Aorta (tissue), 5 donors: ENCODE data around the gene CUL9. TPM values are rescaled to one million over a fixed set of nuclear protein-coding genes. Genes with fewer than 3 reads are reported as not detected.

Experiments
- ATAC-seq: fragments of 200-7000 bp; cut with Tn5 transposase; one replicate; pipeline ENCODE4 v1.9.1; 2022; ENCODE audit warnings: moderate library complexity; ENCODE audit not compliant: low FRiP score
- DNase-seq, 2 donors: peaks; one replicate each; pipeline ENCODE4 v3.0.0-alpha.2; 2020
- H3K27ac ChIP-seq, 2 donors: one replicate each; pipeline ENCODE4 v1.5.1; 2013; ENCODE audit warnings: low read length in 2 of 2, mild to moderate bottlenecking in 2 of 2, moderate library complexity in 2 of 2, control low read depth in 1 of 2, inconsistent platforms in 1 of 2, low read depth in 1 of 2
- H3K27me3 ChIP-seq, 2 donors: one replicate each; pipeline ENCODE4 v1.6.1; 2013; ENCODE audit warnings: control low read depth in 1 of 2, low read length in 1 of 2, mild to moderate bottlenecking in 1 of 2, moderate library complexity in 1 of 2; ENCODE audit not compliant: insufficient read depth in 2 of 2, control insufficient read depth in 1 of 2
- H3K36me3 ChIP-seq, 2 donors: one replicate each; pipeline ENCODE4 v1.6.1; 2013; ENCODE audit warnings: control low read depth in 1 of 2, low read length in 1 of 2, mild to moderate bottlenecking in 1 of 2; ENCODE audit not compliant: insufficient read depth in 2 of 2, control insufficient read depth in 1 of 2
- H3K4me1 ChIP-seq, 2 donors: one replicate each; pipeline ENCODE4 v1.6.1; 2013; ENCODE audit warnings: low read length in 2 of 2, control low read depth in 1 of 2, mild to moderate bottlenecking in 1 of 2, moderate library complexity in 1 of 2; ENCODE audit not compliant: insufficient read depth in 2 of 2, control insufficient read depth in 1 of 2
- H3K4me3 ChIP-seq, 2 donors: one replicate each; pipeline ENCODE4 v1.5.1; 2013; ENCODE audit warnings: low read length in 2 of 2, control low read depth in 1 of 2, mild to moderate bottlenecking in 1 of 2
- H3K9me3 ChIP-seq: one replicate; pipeline ENCODE4 v1.6.1; 2013; ENCODE audit warnings: mild to moderate bottlenecking, low read length; ENCODE audit not compliant: control insufficient read depth
- WGBS, 2 donors: extraction: QIAGEN DNeasy Blood & Tissue Kit; methylation state at CpG; one replicate each; pipeline ENCODE4 v1.1.7; 2013; 5-methylcytosine and 5-hydroxymethylcytosine counted together
- intact Hi-C, 2 donors: fragments of 100-400 bp; cut with DNase I; formaldehyde crosslinking; loops; one replicate each; pipeline versions ENCODE4 v1.14.2 to v1.15.0; 2022
- polyA plus RNA-seq, 2 donors: library from polyadenylated mRNA; stranded (reverse); fragments of 200-250 nt; gene quantifications; one replicate each; pipeline ENCODE4 v1.2.3, GENCODE V29; 2013
- total RNA-seq, 2 donors: library from RNA; stranded (reverse); fragmentation: NEBNext Ultra II Directional; extraction: Animal tissue kit (Norgen Biotek cat#: 25700); gene quantifications; one replicate each; pipeline ENCODE4 v1.2.1, GENCODE V29; 2021
- donor health status: healthy with polysubstance abuse.
- donor health status: Bipolar disorder and iron deficiency.
- donor health status: DM: no; HTN: no; CAD: no.
- donor health status: DM: no; HTN: no; CAD: no.
- donor health status: DM: yes; HTN: yes; CAD: no.

The CUL9 gene
- total and polyA plus RNA-seq, 4 donors, result 8.1 to 106 (median 43.6) TPM

DNA sequence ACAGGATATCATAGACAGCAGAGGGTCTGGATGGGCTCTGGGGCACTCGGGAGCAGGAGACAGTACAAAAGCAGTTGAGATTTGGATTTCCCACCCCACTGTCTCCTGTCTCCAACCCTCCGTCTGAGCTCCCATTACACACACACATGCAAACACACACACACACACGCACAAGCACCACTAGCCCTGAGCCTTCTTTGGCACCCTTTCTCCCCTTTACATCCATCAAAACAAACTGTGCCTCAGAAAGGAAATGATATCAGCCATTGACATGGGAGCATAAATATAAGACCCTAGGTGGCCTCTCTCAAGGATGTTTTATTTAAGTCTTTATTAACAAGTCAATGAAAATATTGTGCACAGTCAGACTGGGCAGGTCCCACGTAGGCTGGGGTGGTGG lies 78.8 kb downstream of the CUL9 start:
- Histone ChIP-seq H3K4me1 (no peaks in the 10 kb centered on the region), H3K27me3 (no peaks in the 10 kb centered on the region), H3K4me3 (no peak overlapping the region), H3K36me3 (no peaks in the 10 kb centered on the region), H3K9me3 (no peaks in the 10 kb centered on the region), H3K27ac (no peak overlapping the region)
- 67 to 80% methylated on average over 4 of the region's 4 CpGs for WGBS, 2 donors
- DNase-seq (no peak), ATAC-seq (no peak)
- intact Hi-C loops, result loop anchor here in 1 of 2 donors (5.0 kb wide), 1 partner anchor 72 kb away; no protein-coding TSS in a partner anchor

DNA sequence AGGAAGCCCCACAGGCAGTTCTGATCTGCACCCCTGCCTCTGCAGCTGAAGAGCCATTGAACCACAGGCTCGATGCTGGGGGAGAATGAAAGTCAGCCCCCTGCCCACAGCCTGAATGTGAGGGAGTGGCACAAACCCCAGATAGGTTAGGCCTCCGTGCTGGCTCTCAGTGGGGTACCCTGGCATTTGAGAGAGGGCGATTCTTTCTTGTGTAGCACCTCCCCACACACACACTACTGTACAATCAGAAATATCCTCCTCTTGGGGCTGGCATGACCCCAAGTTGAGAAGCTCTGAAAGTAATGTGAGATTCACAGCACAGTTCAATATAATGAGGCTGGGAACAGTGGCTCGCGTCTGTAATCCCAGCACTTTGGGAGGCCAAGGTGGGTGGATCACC lies 79.2 kb downstream of the CUL9 start:
- Histone ChIP-seq H3K27me3 (no peaks in the 10 kb centered on the region), H3K4me3 (no peak overlapping the region), H3K36me3 (no peaks in the 10 kb centered on the region), H3K4me1 (no peaks in the 10 kb centered on the region), H3K27ac (no peak overlapping the region), H3K9me3 (no peaks in the 10 kb centered on the region)
- 80 to 85% methylated on average over 5 of the region's 5 CpGs for WGBS, 2 donors
- DNase-seq, result no peak
- intact Hi-C loops, result loop anchor here in 1 of 2 donors (5.0 kb wide), 1 partner anchor 71 kb away; no protein-coding TSS in a partner anchor
- no peak for ATAC-seq

DNA sequence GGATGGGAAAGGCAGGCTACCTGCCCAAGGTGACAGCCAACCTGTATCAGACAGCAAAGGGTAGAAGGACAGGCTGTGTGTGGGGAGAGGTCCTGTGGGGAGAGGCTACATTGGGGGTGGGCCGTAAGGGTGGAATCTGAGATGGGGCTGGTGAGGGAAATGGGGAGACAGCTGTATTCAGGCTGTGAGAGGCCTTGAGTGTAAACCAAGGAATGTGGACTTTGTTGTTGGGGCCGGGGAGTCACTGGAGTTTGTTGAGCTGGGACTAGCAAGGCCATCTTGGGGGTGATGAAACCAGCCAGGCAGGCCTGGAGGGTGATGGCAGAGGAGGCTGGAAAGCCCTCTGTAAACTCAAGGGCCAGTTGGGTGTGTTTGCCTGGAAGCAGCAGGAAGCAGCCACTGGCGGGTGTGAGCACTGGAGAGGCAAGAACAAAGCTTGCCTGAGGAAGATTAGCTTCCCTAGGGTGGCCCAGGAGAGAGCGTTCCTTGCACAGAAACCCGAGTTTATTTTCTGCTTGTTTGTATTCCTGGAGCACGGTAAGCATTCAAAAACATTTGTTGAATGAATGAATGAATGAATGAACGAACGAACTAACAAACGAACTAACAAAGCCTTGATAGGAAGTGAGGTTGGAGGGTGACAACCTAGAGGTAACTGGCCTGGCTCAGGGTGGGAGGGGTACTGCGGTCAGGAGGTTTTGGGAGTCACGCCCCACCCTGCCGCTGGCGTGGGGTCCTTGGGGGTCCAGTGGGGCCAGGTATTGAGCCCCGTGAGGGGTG lies 80.2 kb downstream of the CUL9 start:
- Histone ChIP-seq H3K9me3 (no peaks in the 10 kb centered on the region), H3K4me1 (no peaks in the 10 kb centered on the region), H3K27ac (no peak overlapping the region), H3K36me3 (no peaks in the 10 kb centered on the region), H3K27me3 (no peaks in the 10 kb centered on the region), H3K4me3 (no peak overlapping the region)
- DNase-seq, result no peak
- ATAC-seq, result no peak
- intact Hi-C loops, result loop anchor here in 1 of 2 donors (5.0 kb wide), 1 partner anchor 70 kb away; no protein-coding TSS in a partner anchor
- 88 to 91% methylated on average over 14 of the region's 14 CpGs for WGBS, 2 donors

DNA sequence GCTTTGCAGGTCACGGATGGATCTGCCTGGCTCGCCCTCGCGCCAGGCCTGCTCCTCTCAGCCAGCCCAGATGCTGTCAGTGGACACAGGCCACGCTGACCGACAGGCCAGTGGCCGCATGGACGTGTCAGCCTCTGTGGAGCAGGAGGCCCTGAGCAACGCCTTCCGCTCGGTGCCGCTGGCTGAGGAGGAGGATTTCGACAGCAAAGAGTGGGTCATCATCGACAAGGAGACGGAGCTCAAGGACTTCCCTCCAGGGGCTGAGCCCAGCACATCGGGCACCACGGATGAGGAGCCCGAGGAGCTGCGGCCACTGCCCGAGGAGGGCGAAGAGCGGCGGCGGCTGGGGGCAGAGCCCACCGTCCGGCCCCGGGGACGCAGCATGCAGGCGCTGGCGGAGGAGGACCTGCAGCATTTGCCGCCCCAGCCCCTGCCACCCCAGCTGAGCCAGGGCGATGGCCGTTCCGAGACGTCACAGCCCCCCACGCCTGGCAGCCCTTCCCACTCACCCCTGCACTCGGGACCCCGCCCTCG lies 80.9 kb downstream of the CUL9 start:
- no peak for ATAC-seq
- H3K27ac ChIP-seq, result no peak overlapping the region
- H3K4me1 ChIP-seq, result no peaks in the 10 kb centered on the region
- no peaks in the 10 kb centered on the region for H3K36me3 ChIP-seq
- H3K27me3 ChIP-seq, result no peaks in the 10 kb centered on the region
- DNase-seq, result no peak
- H3K4me3 ChIP-seq, result no peak overlapping the region
- intact Hi-C loops, result loop anchor here in 1 of 2 donors (5.0 kb wide), 1 partner anchor 69 kb away; no protein-coding TSS in a partner anchor
- no peaks in the 10 kb centered on the region for H3K9me3 ChIP-seq
- WGBS, 2 donors, result 90 to 91% methylated on average over 33 to 39 of the region's 39 CpGs

DNA sequence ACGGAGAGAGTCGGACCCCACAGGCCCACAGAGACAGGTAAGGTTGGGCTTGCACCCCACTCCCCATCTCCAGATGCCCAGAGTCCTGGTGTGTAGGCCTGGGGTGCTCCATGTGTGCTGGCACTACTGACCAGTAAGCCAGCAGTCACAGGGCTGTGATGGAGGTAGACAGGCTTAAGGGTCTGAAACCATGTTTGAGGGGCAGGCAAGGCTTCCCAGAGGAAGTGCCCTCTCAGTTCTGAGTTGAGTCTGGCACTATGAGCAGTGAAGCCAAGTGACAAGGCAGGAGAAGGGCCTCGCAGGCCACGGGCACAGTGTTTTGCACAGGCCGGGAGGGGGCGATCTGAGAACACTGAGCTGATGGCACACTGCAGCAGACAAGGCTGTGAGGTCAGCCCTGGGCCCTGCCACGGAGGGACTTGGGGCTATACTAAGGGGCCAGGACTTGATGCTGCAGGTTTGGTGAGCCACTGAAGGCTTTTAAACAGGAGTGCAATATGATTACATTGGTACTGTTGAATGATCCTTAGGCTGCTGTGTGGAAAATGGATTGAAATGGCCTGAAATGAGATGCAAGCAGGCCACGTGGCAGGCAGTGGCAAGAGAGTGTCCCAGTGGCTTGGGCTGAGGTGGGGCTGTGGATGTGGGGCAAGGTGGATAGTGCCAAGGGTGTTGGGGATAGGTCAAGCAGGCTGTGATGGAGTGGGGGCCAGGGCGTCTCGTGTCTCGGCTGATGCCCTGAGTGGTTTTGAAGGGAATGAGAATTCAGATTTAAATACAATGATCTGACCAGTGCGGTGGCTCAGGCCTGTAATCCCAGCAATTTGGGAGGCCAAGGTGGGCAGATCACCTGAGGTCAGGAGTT lies 81.5 kb downstream of the CUL9 start:
- ATAC-seq, result peak; percentile 78
- Histone ChIP-seq H3K27me3 (no peaks in the 10 kb centered on the region), H3K36me3 (no peaks in the 10 kb centered on the region), H3K9me3 (no peaks in the 10 kb centered on the region), H3K27ac (no peak overlapping the region), H3K4me1 (no peaks in the 10 kb centered on the region), H3K4me3 (no peak overlapping the region)
- WGBS, 2 donors, result 55 to 57% methylated on average over 12 of the region's 12 CpGs
- intact Hi-C loops, result loop anchor here in 1 of 2 donors (5.0 kb wide), 1 partner anchor 69 kb away; no protein-coding TSS in a partner anchor
- DNase-seq, result peak; percentile 85 to 88

DNA sequence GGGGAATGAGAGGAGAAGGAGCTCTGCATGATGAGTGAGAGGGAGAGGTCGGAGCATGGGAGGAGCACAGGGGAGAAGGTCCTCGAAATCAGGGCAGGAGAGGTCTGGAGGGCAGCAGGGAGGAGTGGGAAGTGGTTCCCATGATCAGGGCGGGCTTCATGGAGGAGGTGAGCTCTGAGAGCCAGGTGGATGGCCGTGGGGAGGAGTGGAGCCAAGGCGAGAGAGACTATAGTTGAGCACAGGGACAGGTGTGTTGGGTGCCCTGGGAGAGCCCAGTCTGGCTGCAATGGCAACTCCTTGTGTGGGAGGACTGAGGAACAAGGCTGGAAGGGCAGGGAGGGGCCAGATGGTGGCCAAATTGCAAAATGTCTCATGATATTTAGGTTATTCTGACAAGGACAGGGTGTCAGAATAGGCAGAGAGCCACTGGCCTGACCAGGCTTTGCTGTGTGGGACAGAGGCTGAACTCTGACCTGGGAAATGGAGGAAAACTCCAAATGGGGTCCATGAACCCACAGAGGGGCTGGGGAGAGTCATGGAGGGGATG lies 82.7 kb downstream of the CUL9 start:
- no peak for DNase-seq
- no peak overlapping the region for H3K4me3 ChIP-seq
- intact Hi-C loops, result loop anchor here in 1 of 2 donors (5.0 kb wide), 1 partner anchor 68 kb away; no protein-coding TSS in a partner anchor
- H3K27ac ChIP-seq, result no peak overlapping the region
- WGBS, 2 donors, result 90 to 91% methylated on average over 5 of the region's 5 CpGs
- no peaks in the 10 kb centered on the region for H3K9me3 ChIP-seq
- H3K27me3 ChIP-seq, result no peaks in the 10 kb centered on the region
- ATAC-seq, result no peak
- no peaks in the 10 kb centered on the region for H3K4me1 ChIP-seq
- H3K36me3 ChIP-seq, result no peaks in the 10 kb centered on the region

DNA sequence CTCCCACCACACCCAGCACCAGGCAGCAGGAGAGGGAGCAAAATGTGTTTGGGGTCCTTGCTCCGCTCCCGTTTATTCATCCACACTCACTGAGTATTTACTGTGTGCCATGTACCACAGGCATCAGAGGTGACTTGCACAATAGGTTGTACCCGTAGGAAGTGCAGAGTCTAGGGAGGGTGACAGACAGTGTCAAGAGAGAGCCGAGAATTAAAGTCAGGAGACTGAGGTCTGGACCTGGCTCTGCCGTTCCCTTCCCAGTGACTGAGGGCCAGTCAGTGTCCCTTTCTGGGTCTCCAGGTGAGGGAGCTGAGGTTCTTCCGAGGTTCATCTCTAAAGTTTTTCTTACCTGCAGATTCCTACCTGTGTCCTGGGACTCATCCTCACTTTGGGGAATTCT lies 83.6 kb downstream of the CUL9 start:
- intact Hi-C loops, result no loop called here
- Histone ChIP-seq H3K9me3 (no peaks in the 10 kb centered on the region), H3K4me3 (no peak overlapping the region), H3K4me1 (no peaks in the 10 kb centered on the region), H3K36me3 (no peaks in the 10 kb centered on the region), H3K27me3 (no peaks in the 10 kb centered on the region), H3K27ac (no peak overlapping the region)
- 92 to 93% methylated on average over 6 of the region's 6 CpGs for WGBS, 2 donors
- DNase-seq (no peak), ATAC-seq (no peak)

DNA sequence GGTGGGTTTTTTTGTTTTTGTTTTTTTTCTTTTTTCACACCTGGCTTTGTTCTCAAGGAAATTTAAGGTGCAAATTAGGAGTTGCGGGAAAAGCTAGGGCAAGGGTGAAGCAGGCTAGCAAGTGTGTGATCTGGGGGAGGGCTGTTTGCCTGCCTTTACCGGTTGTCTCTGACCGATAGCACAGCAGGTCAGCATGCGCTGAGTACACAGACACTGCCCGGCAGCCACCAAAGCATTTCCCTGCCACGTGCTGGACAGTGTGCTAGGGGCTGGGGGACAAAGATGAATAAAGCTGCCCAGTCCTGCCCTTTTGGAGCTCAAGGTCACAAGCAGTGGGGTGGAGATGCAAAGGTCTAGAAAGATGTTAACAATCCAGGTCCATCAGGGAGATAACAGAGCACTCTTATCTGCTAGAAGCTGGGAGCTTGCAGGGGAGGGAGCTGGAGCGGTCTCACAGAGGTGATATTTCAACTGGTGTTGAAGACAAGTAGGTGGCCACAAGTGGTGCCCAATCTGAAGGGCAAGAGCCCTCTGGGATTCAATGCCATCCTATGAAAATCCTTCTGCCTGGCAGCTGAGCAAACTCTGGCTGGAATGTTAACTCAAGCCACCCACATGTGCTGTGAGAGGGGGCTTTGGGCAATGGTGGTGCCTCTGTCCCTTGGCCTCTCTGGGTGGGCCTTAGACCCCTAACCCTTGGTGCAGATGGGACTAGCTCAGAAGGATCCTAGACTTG lies 85.8 kb downstream of the CUL9 start:
- ATAC-seq, result no peak
- DNase-seq, result no peak
- 88 to 92% methylated on average over 7 of the region's 7 CpGs for WGBS, 2 donors
- H3K36me3 ChIP-seq, result no peaks in the 10 kb centered on the region
- H3K27me3 ChIP-seq, result no peaks in the 10 kb centered on the region
- intact Hi-C loops, result no loop called here
- H3K9me3 ChIP-seq, result no peaks in the 10 kb centered on the region
- no peak overlapping the region for H3K27ac ChIP-seq
- H3K4me3 ChIP-seq, result no peak overlapping the region
- no peaks in the 10 kb centered on the region for H3K4me1 ChIP-seq
